HEK293 (cell line): ENCODE data around the gene PANK4.

Experiments
- CTCF ChIA-PET: fragments of 350-600 bp; formaldehyde crosslinking; extraction: SDS; loops from one replicate; lab custom pipeline; 2021; ENCODE audit warnings: antibody characterized with exemption; lab: Yijun Ruan, JAX
- POLR2A ChIA-PET: fragments of 300-600 bp; formaldehyde crosslinking; extraction: SDS; loops from one replicate; lab custom pipeline; 2020; ENCODE audit warnings: antibody characterized with exemption, inconsistent platforms; lab: Yijun Ruan, JAX
- H3K27ac ChIP-seq: fragments of 200-500 bp; sonication (Bioruptor generic); 2 replicates; pipeline ENCODE4 v1.5.1; 2014; ENCODE audit warnings: low read depth, low read length, control low read depth, inconsistent platforms; ENCODE audit errors: extremely low read depth
- H3K36me3 ChIP-seq, 2 experiments: fragments of 200-500 bp in 1 of 2; sonication (Bioruptor generic) in 1 of 2; 1 replicate in 1 of 2; 2 replicates in 1 of 2; pipeline ENCODE4 v1.5.1; 2014 to 2017; ENCODE audit warnings: inconsistent platforms in 2 of 2, low read length in 2 of 2; ENCODE audit not compliant: control insufficient read depth in 2 of 2, insufficient read depth in 1 of 2
- H3K4me1 ChIP-seq: fragments of 200-500 bp; sonication (Bioruptor generic); 2 replicates; pipeline ENCODE4 v1.5.1; 2014; ENCODE audit warnings: mild to moderate bottlenecking, low read length, inconsistent platforms; ENCODE audit not compliant: control insufficient read depth, insufficient read depth
- H3K4me3 ChIP-seq: 2 replicates; pipeline ENCODE4 v1.5.1; 2011; ENCODE audit warnings: low read depth, mild to moderate bottlenecking, control low read depth, low read length, moderate library complexity
- H3K9me3 ChIP-seq: fragments of 200-500 bp; sonication (Bioruptor generic); 2 replicates; pipeline ENCODE4 v1.5.1; 2014; ENCODE audit warnings: low read depth, low read length, inconsistent platforms; ENCODE audit not compliant: control insufficient read depth, insufficient read depth
- FEZF1 ChIP-seq: fragments of 450-650 bp; formaldehyde crosslinking; IDR thresholded peaks from 2 replicates; pipeline ENCODE4 v1.5.1; 2016; ENCODE audit warnings: missing biosample characterization, missing genetic modification characterization
- GLI4 ChIP-seq: fragments of 450-650 bp; formaldehyde crosslinking; IDR thresholded peaks from 2 replicates; pipeline ENCODE4 v1.5.1; 2016; ENCODE audit warnings: missing biosample characterization, missing genetic modification characterization
- GLIS1 ChIP-seq: fragments of 450-650 bp; formaldehyde crosslinking; IDR thresholded peaks from 2 replicates; pipeline ENCODE4 v1.5.1; 2016; ENCODE audit warnings: missing biosample characterization, missing genetic modification characterization
- PRDM6 ChIP-seq: fragments of 450-650 bp; formaldehyde crosslinking; IDR thresholded peaks from 2 replicates; pipeline ENCODE4 v1.5.1; 2017; ENCODE audit warnings: missing biosample characterization, missing genetic modification characterization
- ZBTB17 ChIP-seq: fragments of 450-650 bp; formaldehyde crosslinking; IDR thresholded peaks from 2 replicates; pipeline ENCODE4 v1.5.1; 2016; ENCODE audit warnings: missing biosample characterization, missing genetic modification characterization
- ZBTB26 ChIP-seq: fragments of 450-650 bp; formaldehyde crosslinking; optimal IDR thresholded peaks from 2 replicates; pipeline ENCODE3; 2016; ENCODE audit warnings: missing biosample characterization, mild to moderate bottlenecking, missing genetic modification characterization
- ZBTB48 ChIP-seq: fragments of 450-650 bp; formaldehyde crosslinking; IDR thresholded peaks from 2 replicates; pipeline ENCODE4 v1.5.1; 2016; ENCODE audit warnings: missing biosample characterization, missing genetic modification characterization
- ZFHX2 ChIP-seq: fragments of 450-650 bp; formaldehyde crosslinking; conservative IDR thresholded peaks from 2 replicates; pipeline ENCODE4 v1.5.1; 2016; ENCODE audit warnings: missing biosample characterization, missing genetic modification characterization
- ZIC2 ChIP-seq: fragments of 450-650 bp; formaldehyde crosslinking; IDR thresholded peaks from 2 replicates; pipeline ENCODE4 v1.5.1; 2016; ENCODE audit warnings: missing biosample characterization, missing genetic modification characterization
- ZNF114 ChIP-seq: fragments of 450-650 bp; formaldehyde crosslinking; IDR thresholded peaks from 2 replicates; pipeline ENCODE4 v1.5.0; 2017; ENCODE audit warnings: missing biosample characterization, missing genetic modification characterization
- ZNF133 ChIP-seq: fragments of 450-650 bp; formaldehyde crosslinking; IDR thresholded peaks from 2 replicates; pipeline ENCODE4 v1.5.1; 2016; ENCODE audit warnings: missing biosample characterization, missing genetic modification characterization
- ZNF169 ChIP-seq: fragments of 450-650 bp; formaldehyde crosslinking; IDR thresholded peaks from 2 replicates; pipeline ENCODE4 v1.5.1; 2016; ENCODE audit warnings: missing biosample characterization, missing genetic modification characterization
- ZNF26 ChIP-seq: fragments of 450-650 bp; formaldehyde crosslinking; IDR thresholded peaks from 2 replicates; pipeline ENCODE4 v1.5.1; 2016; ENCODE audit warnings: missing biosample characterization, missing genetic modification characterization
- ZNF274 ChIP-seq, 2 experiments: fragments of 200-500 bp in 1 of 2; fragments of 450-650 bp in 1 of 2; sonication (Bioruptor generic) in 1 of 2; formaldehyde crosslinking in 1 of 2; IDR thresholded peaks; 2 replicates each; pipeline versions ENCODE4 v1.5.1 to v1.6.1; 2014 to 2016; ENCODE audit warnings: borderline replicate concordance in 1 of 2, inconsistent platforms in 1 of 2, low read length in 1 of 2, missing biosample characterization in 1 of 2, missing genetic modification characterization in 1 of 2
- ZNF292 ChIP-seq: fragments of 450-650 bp; formaldehyde crosslinking; IDR thresholded peaks from 2 replicates; pipeline ENCODE4 v1.5.1; 2016; ENCODE audit warnings: low read depth, missing biosample characterization, missing genetic modification characterization, borderline replicate concordance
- ZNF341 ChIP-seq: fragments of 450-650 bp; formaldehyde crosslinking; IDR thresholded peaks from 2 replicates; pipeline ENCODE4; 2016; ENCODE audit warnings: low read depth, missing biosample characterization, missing genetic modification characterization
- ZNF561 ChIP-seq: fragments of 450-650 bp; IDR thresholded peaks from 2 replicates; pipeline ENCODE4 v1.5.1; 2018; ENCODE audit warnings: missing biosample characterization, missing genetic modification characterization, borderline replicate concordance
- ZNF610 ChIP-seq: fragments of 450-650 bp; formaldehyde crosslinking; IDR thresholded peaks from 2 replicates; pipeline ENCODE4 v1.5.1; 2016; ENCODE audit warnings: missing biosample characterization, missing genetic modification characterization, borderline replicate concordance
- ZNF621 ChIP-seq: fragments of 450-650 bp; formaldehyde crosslinking; IDR thresholded peaks from 2 replicates; pipeline ENCODE4 v1.5.1; 2017; ENCODE audit warnings: missing biosample characterization, missing genetic modification characterization
- ZNF645 ChIP-seq: fragments of 450-650 bp; formaldehyde crosslinking; IDR thresholded peaks from 2 replicates; pipeline ENCODE4; 2016; ENCODE audit warnings: missing biosample characterization, missing genetic modification characterization
- ZNF654 ChIP-seq: fragments of 450-650 bp; formaldehyde crosslinking; IDR thresholded peaks from 2 replicates; pipeline ENCODE4 v1.5.1; 2016; ENCODE audit warnings: low read depth, missing biosample characterization, missing genetic modification characterization
- ZNF670 ChIP-seq: fragments of 450-650 bp; formaldehyde crosslinking; IDR thresholded peaks from 2 replicates; pipeline ENCODE4 v1.5.1; 2016; ENCODE audit warnings: missing biosample characterization, missing genetic modification characterization, low read depth
- ZNF792 ChIP-seq: fragments of 450-650 bp; formaldehyde crosslinking; IDR thresholded peaks from 2 replicates; pipeline ENCODE4 v1.5.1; 2016; ENCODE audit warnings: missing biosample characterization, missing genetic modification characterization
- TF ChIP-seq, protein P1 (sequence below): fragments of 450-650 bp; formaldehyde crosslinking; IDR thresholded peaks from 2 replicates; pipeline ENCODE4 v1.5.1; 2016; ENCODE audit warnings: missing biosample characterization, missing genetic modification characterization, borderline replicate concordance
- TF ChIP-seq, protein P2 (sequence below): IDR thresholded peaks from 2 replicates; pipeline ENCODE4 v1.6.1; 2011; ENCODE audit warnings: mild to moderate bottlenecking, low read depth, low read length, borderline replicate concordance
- TF ChIP-seq, protein P3 (sequence below): fragments of 450-650 bp; formaldehyde crosslinking; IDR thresholded peaks from 2 replicates; pipeline ENCODE4 v1.5.1; 2016; ENCODE audit warnings: missing biosample characterization, missing genetic modification characterization

PANK4 gene

DNA sequence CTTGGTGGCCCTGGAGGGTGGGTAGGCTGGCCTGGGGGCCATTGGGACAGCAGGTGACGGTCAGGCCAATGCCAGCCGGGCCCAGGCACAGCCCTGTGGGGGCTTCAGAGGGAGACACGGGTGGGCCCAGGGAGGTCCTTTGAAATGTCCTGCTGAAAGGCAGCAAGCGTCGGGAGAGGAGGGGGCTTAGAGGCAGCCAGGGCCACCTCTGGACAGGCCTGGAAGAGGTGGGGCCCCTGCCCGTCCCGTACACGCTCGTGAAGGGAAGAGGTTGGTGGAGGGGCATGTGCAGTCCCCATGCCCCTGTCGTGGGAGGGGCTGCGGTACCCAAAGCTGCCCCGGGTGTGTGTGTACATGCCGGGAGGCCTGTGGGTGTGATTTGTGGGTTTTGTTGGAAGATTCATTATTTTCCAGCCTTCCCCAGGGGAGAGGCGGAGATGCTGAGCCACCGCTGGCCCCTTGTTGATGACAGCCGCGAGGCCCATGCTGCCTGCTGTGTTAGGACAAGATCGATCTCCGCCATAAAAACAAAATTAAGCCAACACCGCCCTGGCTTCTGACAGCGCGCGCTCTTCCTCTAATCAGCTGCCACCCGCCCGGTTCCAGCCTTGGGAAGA is 53.7 kb downstream of the PANK4 start:
- Histone ChIP-seq H3K9me3 (no peaks in the 10 kb centered on the region), H3K4me1 (no peaks in the 10 kb centered on the region), H3K36me3 (no peaks in the 10 kb centered on the region), H3K27ac (no peak overlapping the region), H3K4me3 (no peak overlapping the region)
- ChIA-PET POLR2A (no interaction called here), CTCF (no interaction called here)
- TF ChIP-seq ZNF670 (tag by site-specific recombination), result no peak
- TF ChIP-seq, protein P1, sequence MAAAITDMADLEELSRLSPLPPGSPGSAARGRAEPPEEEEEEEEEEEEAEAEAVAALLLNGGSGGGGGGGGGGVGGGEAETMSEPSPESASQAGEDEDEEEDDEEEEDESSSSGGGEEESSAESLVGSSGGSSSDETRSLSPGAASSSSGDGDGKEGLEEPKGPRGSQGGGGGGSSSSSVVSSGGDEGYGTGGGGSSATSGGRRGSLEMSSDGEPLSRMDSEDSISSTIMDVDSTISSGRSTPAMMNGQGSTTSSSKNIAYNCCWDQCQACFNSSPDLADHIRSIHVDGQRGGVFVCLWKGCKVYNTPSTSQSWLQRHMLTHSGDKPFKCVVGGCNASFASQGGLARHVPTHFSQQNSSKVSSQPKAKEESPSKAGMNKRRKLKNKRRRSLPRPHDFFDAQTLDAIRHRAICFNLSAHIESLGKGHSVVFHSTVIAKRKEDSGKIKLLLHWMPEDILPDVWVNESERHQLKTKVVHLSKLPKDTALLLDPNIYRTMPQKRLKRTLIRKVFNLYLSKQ (tag by site-specific recombination), result no peak
- TF ChIP-seq ZBTB17, result no peak
- no peak for TF ChIP-seq ZNF274 (IDR thresholded peaks at IDR 0.05; ENCODE audit: low read length)
- no peak for TF ChIP-seq ZNF274 (tag by site-specific recombination; IDR thresholded peaks at IDR 0.05; ENCODE audit: borderline replicate concordance)
- no peak for TF ChIP-seq ZNF792 (tag by site-specific recombination)
- TF ChIP-seq, protein P2, sequence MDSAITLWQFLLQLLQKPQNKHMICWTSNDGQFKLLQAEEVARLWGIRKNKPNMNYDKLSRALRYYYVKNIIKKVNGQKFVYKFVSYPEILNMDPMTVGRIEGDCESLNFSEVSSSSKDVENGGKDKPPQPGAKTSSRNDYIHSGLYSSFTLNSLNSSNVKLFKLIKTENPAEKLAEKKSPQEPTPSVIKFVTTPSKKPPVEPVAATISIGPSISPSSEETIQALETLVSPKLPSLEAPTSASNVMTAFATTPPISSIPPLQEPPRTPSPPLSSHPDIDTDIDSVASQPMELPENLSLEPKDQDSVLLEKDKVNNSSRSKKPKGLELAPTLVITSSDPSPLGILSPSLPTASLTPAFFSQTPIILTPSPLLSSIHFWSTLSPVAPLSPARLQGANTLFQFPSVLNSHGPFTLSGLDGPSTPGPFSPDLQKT, result no peak
- TF ChIP-seq ZNF169 (tag by site-specific recombination), result no peak
- no peak for TF ChIP-seq PRDM6 (tag by site-specific recombination)
- TF ChIP-seq ZNF610, result no peak
- peak; percentile 75 for TF ChIP-seq ZFHX2 (tag by site-specific recombination)
- no peak for TF ChIP-seq FEZF1 (tag by site-specific recombination)
- no peak for TF ChIP-seq ZBTB48 (tag by site-specific recombination)
- TF ChIP-seq ZNF341 (tag by site-specific recombination), result peak; percentile 75
- no peak for TF ChIP-seq ZNF26
- no peak for TF ChIP-seq ZNF561 (tag by site-specific recombination)
- TF ChIP-seq ZNF292 (tag by site-specific recombination), result no peak
- TF ChIP-seq ZNF114 (tag by site-specific recombination), result no peak
- TF ChIP-seq ZIC2, result peak; percentile 92
- no peak for TF ChIP-seq GLI4 (tag by site-specific recombination)
- TF ChIP-seq ZNF133 (tag by site-specific recombination), result no peak
- TF ChIP-seq, protein P3, sequence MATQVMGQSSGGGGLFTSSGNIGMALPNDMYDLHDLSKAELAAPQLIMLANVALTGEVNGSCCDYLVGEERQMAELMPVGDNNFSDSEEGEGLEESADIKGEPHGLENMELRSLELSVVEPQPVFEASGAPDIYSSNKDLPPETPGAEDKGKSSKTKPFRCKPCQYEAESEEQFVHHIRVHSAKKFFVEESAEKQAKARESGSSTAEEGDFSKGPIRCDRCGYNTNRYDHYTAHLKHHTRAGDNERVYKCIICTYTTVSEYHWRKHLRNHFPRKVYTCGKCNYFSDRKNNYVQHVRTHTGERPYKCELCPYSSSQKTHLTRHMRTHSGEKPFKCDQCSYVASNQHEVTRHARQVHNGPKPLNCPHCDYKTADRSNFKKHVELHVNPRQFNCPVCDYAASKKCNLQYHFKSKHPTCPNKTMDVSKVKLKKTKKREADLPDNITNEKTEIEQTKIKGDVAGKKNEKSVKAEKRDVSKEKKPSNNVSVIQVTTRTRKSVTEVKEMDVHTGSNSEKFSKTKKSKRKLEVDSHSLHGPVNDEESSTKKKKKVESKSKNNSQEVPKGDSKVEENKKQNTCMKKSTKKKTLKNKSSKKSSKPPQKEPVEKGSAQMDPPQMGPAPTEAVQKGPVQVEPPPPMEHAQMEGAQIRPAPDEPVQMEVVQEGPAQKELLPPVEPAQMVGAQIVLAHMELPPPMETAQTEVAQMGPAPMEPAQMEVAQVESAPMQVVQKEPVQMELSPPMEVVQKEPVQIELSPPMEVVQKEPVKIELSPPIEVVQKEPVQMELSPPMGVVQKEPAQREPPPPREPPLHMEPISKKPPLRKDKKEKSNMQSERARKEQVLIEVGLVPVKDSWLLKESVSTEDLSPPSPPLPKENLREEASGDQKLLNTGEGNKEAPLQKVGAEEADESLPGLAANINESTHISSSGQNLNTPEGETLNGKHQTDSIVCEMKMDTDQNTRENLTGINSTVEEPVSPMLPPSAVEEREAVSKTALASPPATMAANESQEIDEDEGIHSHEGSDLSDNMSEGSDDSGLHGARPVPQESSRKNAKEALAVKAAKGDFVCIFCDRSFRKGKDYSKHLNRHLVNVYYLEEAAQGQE, result no peak
- no peak for TF ChIP-seq ZNF645 (tag by site-specific recombination)
- no peak for TF ChIP-seq ZBTB26 (tag by site-specific recombination)
- no peak for TF ChIP-seq ZNF621 (tag by site-specific recombination)
- TF ChIP-seq GLIS1 (tag by site-specific recombination), result peak; percentile 26; the same call in 1 of the 2 replicates
- TF ChIP-seq ZNF654 (tag by site-specific recombination), result no peak
